BJ (cell line): ENCODE data around the gene CORO2B. TPM values are rescaled to one million over a fixed set of nuclear protein-coding genes. Genes with fewer than 3 reads are reported as not detected.

Experiments
- CTCF ChIA-PET: fragments of 350-600 bp; formaldehyde crosslinking; extraction: SDS; loops from one replicate; lab custom pipeline; 2021; ENCODE audit warnings: antibody characterized with exemption, inconsistent platforms; lab: Yijun Ruan, JAX
- POLR2A ChIA-PET: fragments of 300-600 bp; sonication (Branson Sonifier 250); formaldehyde crosslinking; extraction: SDS; loops from one replicate; lab custom pipeline; 2021; ENCODE audit warnings: antibody characterized with exemption; lab: Charles Lee
- DNase-seq: peaks from one replicate; pipeline ENCODE4 v3.0.0-alpha.2; 2011; ENCODE audit warnings: low read depth
- H3K27me3 ChIP-seq: 2 replicates; pipeline ENCODE4 v1.6.0; 2011; ENCODE audit warnings: low read length; ENCODE audit not compliant: control insufficient read depth, insufficient read depth
- H3K36me3 ChIP-seq: 2 replicates; pipeline ENCODE4 v1.5.1; 2011; ENCODE audit warnings: low read length; ENCODE audit not compliant: control insufficient read depth, insufficient read depth
- H3K4me3 ChIP-seq: 2 replicates; pipeline ENCODE4 v1.5.1; 2011; ENCODE audit warnings: low read depth, mild to moderate bottlenecking, control low read depth, low read length
- CTCF ChIP-seq: IDR thresholded peaks from 2 replicates; pipeline ENCODE4 v1.5.1; 2011; ENCODE audit warnings: low read depth, mild to moderate bottlenecking, control low read depth, inconsistent platforms, low read length, moderate library complexity; ENCODE audit not compliant: insufficient read depth
- polyA plus RNA-seq: library from polyadenylated mRNA; depleted of rRNA; stranded (reverse); fragments of >200 nt; gene quantifications from 2 replicates; pipeline ENCODE4 v1.2.3, GENCODE V29; 2011

CORO2B gene
- polyA plus RNA-seq, 1 experiment: 7.7 TPM

GRCh38 chr15:68583321-68583720 is 4.5 kb downstream of the CORO2B start:
- no peak for DNase-seq
- ChIA-PET POLR2A (no interaction called here), CTCF (interaction anchor here (1.0 to 1.8 kb wide), 2 partner anchors 13 to 24 kb away, joined by 3 to 6 read pairs; no protein-coding TSS in a partner anchor)
- Histone ChIP-seq H3K27me3 (no peaks in the 10 kb centered on the region), H3K36me3 (no peaks in the 10 kb centered on the region), H3K4me3 (no peak overlapping the region)
- TF ChIP-seq CTCF: no peak

GRCh38 chr15:68583936-68584755 is 5.4 kb downstream of the CORO2B start:
- ChIA-PET CTCF (interaction anchor here (0.6 to 2.7 kb wide), 5 partner anchors 10 to 278 kb away, joined by 3 to 9 read pairs (median 4); no protein-coding TSS in a partner anchor), POLR2A (no interaction called here)
- TF ChIP-seq CTCF: no peak
- no peak overlapping the region for H3K4me3 ChIP-seq
- DNase-seq: no peak
- no peaks in the 10 kb centered on the region for H3K36me3 ChIP-seq
- no peaks in the 10 kb centered on the region for H3K27me3 ChIP-seq

GRCh38 chr15:68584756-68585573 is 6.2 kb downstream of the CORO2B start:
- ChIA-PET POLR2A (no interaction called here), CTCF (interaction anchor here (0.6 to 2.7 kb wide), 5 partner anchors 10 to 279 kb away, joined by 3 to 9 read pairs (median 4); no protein-coding TSS in a partner anchor)
- Histone ChIP-seq H3K27me3 (no peaks in the 10 kb centered on the region), H3K4me3 (no peak overlapping the region), H3K36me3 (no peaks in the 10 kb centered on the region)
- TF ChIP-seq CTCF: no peak
- no peak for DNase-seq

- no peak for TF ChIP-seq CTCF
- Histone ChIP-seq H3K4me3 (no peak overlapping the region), H3K27me3 (no peaks in the 10 kb centered on the region), H3K36me3 (no peaks in the 10 kb centered on the region)
- CTCF ChIA-PET: interaction anchor here (0.8 to 2.7 kb wide), 5 partner anchors 9 to 88 kb away, joined by 3 to 9 read pairs (median 4); no protein-coding TSS in a partner anchor
- DNase-seq: no peak
- POLR2A ChIA-PET: no interaction called here
These were observed 6.9 kb downstream of the CORO2B start for GRCh38 chr15:68585574-68586273.
